ENCODE measurements around the gene TMC4.
"Not testable (repeated sequence)": the region's sequence is repeated elsewhere in the genome, so short reads cannot be mapped to it uniquely, and the experiment has no call there.

The TMC4 gene

GRCh38 chr19:54197121-54197520, 24.2 kb upstream of the TMC4 start:
- Histone ChIP-seq H3K9me3 (no peaks in the 10 kb centered on the region), H3K4me1 (ENCODE audit: control insufficient read depth in 1 of 2, insufficient read depth in 1 of 2, low read depth in 1 of 2, low read length in 1 of 2) (peaks cover 40 to 44% of the 10 kb centered on the region in 2 experiments), H3K4me3 (ENCODE audit: low read depth in 1 of 2, low read length in 1 of 2) (no peak overlapping the region), H3K27me3 (no peaks in the 10 kb centered on the region), H3K27ac (peak overlapping the region; percentile 50), H3K36me3 (peaks cover 82% of the 10 kb centered on the region)
- TF ChIP-seq CTCF (IDR thresholded peaks at IDR 0.05): no peak

GRCh38 chr19:54196536-54196935, 23.6 kb upstream of the TMC4 start:
- no peaks in the 10 kb centered on the region for H3K9me3 ChIP-seq
- no peak for TF ChIP-seq CTCF (IDR thresholded peaks at IDR 0.05)
- H3K36me3 ChIP-seq: peaks cover 79% of the 10 kb centered on the region
- peaks cover 38 to 43% of the 10 kb centered on the region in 2 experiments for H3K4me1 ChIP-seq (ENCODE audit: control insufficient read depth in 1 of 2, insufficient read depth in 1 of 2, low read depth in 1 of 2, low read length in 1 of 2)
- H3K27ac ChIP-seq: peak overlapping the region; percentile 50
- H3K4me3 ChIP-seq (ENCODE audit: low read depth in 1 of 2, low read length in 1 of 2): no peak overlapping the region
- no peaks in the 10 kb centered on the region for H3K27me3 ChIP-seq

- H3K4me3 ChIP-seq (ENCODE audit: low read depth in 1 of 2, low read length in 1 of 2); H3K9me3 ChIP-seq; H3K27me3 ChIP-seq: not testable (repeated sequence)
- Histone ChIP-seq H3K4me1 (ENCODE audit: control insufficient read depth in 1 of 2, insufficient read depth in 1 of 2, low read depth in 1 of 2, low read length in 1 of 2) (peaks cover 24 to 29% of the 10 kb centered on the region in 2 experiments), H3K27ac (peak overlapping the region; percentile 59), H3K36me3 (peaks cover 71% of the 10 kb centered on the region)
These were observed 21.5 kb upstream of the TMC4 start for GRCh38 chr19:54194463-54194862.

GRCh38 chr19:54193011-54193410, 20.1 kb upstream of the TMC4 start:
- peak overlapping the region; percentile 21 to 88 for H3K4me3 ChIP-seq (ENCODE audit: low read depth in 1 of 2, low read length in 1 of 2)
- H3K27me3 ChIP-seq: no peaks in the 10 kb centered on the region
- H3K9me3 ChIP-seq: no peaks in the 10 kb centered on the region
- no peak overlapping the region for H3K27ac ChIP-seq
- peaks cover 22 to 34% of the 10 kb centered on the region in 2 experiments for H3K4me1 ChIP-seq (ENCODE audit: control insufficient read depth in 1 of 2, insufficient read depth in 1 of 2, low read depth in 1 of 2, low read length in 1 of 2)
- H3K36me3 ChIP-seq: peaks cover 58% of the 10 kb centered on the region
- no peak for TF ChIP-seq CTCF (IDR thresholded peaks at IDR 0.05)

- H3K4me1 ChIP-seq (ENCODE audit: control insufficient read depth in 1 of 2, insufficient read depth in 1 of 2, low read depth in 1 of 2, low read length in 1 of 2): peaks cover 30 to 41% of the 10 kb centered on the region in 2 experiments
- H3K36me3 ChIP-seq: peaks cover 57% of the 10 kb centered on the region
- peak overlapping the region; percentile 88 to 100 for H3K4me3 ChIP-seq (ENCODE audit: low read depth in 1 of 2, low read length in 1 of 2)
- H3K9me3 ChIP-seq: no peaks in the 10 kb centered on the region
- H3K27ac ChIP-seq: peak overlapping the region; percentile 100
- no peak for TF ChIP-seq CTCF (IDR thresholded peaks at IDR 0.05)
- no peaks in the 10 kb centered on the region for H3K27me3 ChIP-seq
These were observed 19.0 kb upstream of the TMC4 start for GRCh38 chr19:54191811-54192453.

- peak; percentile 23 for TF ChIP-seq CTCF (IDR thresholded peaks at IDR 0.05)
- Histone ChIP-seq H3K27me3 (no peaks in the 10 kb centered on the region), H3K9me3 (no peaks in the 10 kb centered on the region), H3K36me3 (peaks cover 57% of the 10 kb centered on the region), H3K4me1 (ENCODE audit: control insufficient read depth in 1 of 2, insufficient read depth in 1 of 2, low read depth in 1 of 2, low read length in 1 of 2) (peaks cover 38 to 45% of the 10 kb centered on the region in 2 experiments), H3K4me3 (ENCODE audit: low read depth in 1 of 2, low read length in 1 of 2) (peak within 1 kb of the TSS; percentile 88 to 100), H3K27ac (peak within 1 kb of the TSS; percentile 100)
These were observed 18.3 kb upstream of the TMC4 start, which contains the start of gene TSEN34 for GRCh38 chr19:54191011-54191810. Gene TSEN34, plus strand, starts transcription at chr19:54191308. Its CDS starts 57 bp downstream, at chr19:54191365.

Data from neutrophil (primary cell).